ENCODE results near the gene NHS. TPM values are rescaled to one million over a fixed set of nuclear protein-coding genes. Genes with fewer than 3 reads are reported as not detected.

Gene NHS
- total and polyA plus RNA-seq, 2 of the 4 experiments (the other 2 are of a cell fraction) = 0.36 to 0.90 TPM

DNA sequence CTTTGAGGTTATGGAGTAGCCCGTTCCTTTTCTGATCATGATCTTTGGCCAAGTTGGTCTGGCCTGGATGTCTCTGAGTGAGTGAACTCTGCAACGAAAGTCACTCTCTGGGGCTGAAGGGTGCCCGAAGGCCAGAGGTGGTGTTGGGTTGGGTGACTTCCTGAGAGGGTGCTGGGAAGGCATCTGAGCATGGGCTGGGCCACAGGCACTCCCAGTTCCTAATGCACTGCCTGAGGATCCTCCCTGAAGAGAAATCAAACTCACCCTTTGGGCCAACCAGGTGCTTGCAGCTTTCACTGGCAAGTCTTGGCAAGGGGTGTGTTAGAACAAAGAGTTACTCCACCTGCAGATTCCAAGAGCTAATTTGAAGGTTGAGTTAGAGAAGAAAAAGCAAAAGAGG is 295.9 kb downstream of the NHS start:
- no peak overlapping the region for H4K91ac ChIP-seq (ENCODE audit: insufficient read depth, low read depth, low read length)
- CTCF ChIA-PET = no interaction called here

More for the DNA sequence above, 295.9 kb downstream of the NHS start:
- POLR2A ChIA-PET (ENCODE audit: unreplicated experiment) = no interaction called here
- Histone ChIP-seq H2AK9ac (replicated peaks; ENCODE audit: low read depth, low read length, poor library complexity) (no peak overlapping the region), H2BK120ac (ENCODE audit: low read depth, low read length) (no peak overlapping the region), H4K8ac (ENCODE audit: low read depth in 2 of 2, low read length in 2 of 2) (no peak overlapping the region), H4K5ac (ENCODE audit: low read depth, low read length) (no peak overlapping the region), H3K9me3 (ENCODE audit: control insufficient read depth, insufficient read depth, low read length) (no peaks in the 10 kb centered on the region), H2BK20ac (ENCODE audit: low read depth, low read length) (no peak overlapping the region), H3K79me1 (ENCODE audit: low read depth in 1 of 2, low read length in 2 of 2) (no peaks in the 10 kb centered on the region), H3K4ac (ENCODE audit: low read depth, low read length) (no peak overlapping the region), H3K4me2 (ENCODE audit: low read depth, low read length) (no peak overlapping the region), H3K23ac (ENCODE audit: low read depth, low read length) (no peak overlapping the region), H3K36me3 (ENCODE audit: control insufficient read depth, insufficient read depth, low read length) (no peaks in the 10 kb centered on the region), H4K20me1 (ENCODE audit: insufficient read depth, low read length) (no peaks in the 10 kb centered on the region), H3K18ac (ENCODE audit: low read depth, low read length) (no peak overlapping the region), H3K27me3 (ENCODE audit: control insufficient read depth, insufficient read depth, low read length) (peaks cover 2% of the 10 kb centered on the region), H2BK15ac (ENCODE audit: low read depth, low read length) (no peak overlapping the region), H3K14ac (replicated peaks; ENCODE audit: low read depth, low read length) (no peak overlapping the region), H3K4me3 (ENCODE audit: insufficient read depth, low read depth, low read length) (no peak overlapping the region), H3K9me1 (ENCODE audit: insufficient read depth, low read length) (no peaks in the 10 kb centered on the region), H2AFZ (replicated peaks; ENCODE audit: low read length, poor library complexity) (no peak overlapping the region), H3K56ac (ENCODE audit: extremely low read depth, insufficient read depth, low read length) (no peak overlapping the region), H3K9ac (ENCODE audit: low read depth, low read length) (no peak overlapping the region), H3K27ac (ENCODE audit: insufficient read depth, low read length) (no peak overlapping the region), H3K4me1 (ENCODE audit: control insufficient read depth, insufficient read depth, low read length) (no peaks in the 10 kb centered on the region), H2AK5ac (ENCODE audit: low read depth, low read length) (no peak overlapping the region), H2BK5ac (ENCODE audit: low read depth, low read length, poor library complexity, severe bottlenecking) (no peak overlapping the region)
- in situ Hi-C loops (cut with MboI; ENCODE audit: low sequenced_read_pairs) (no loop called here), dilution Hi-C loops (cut with HindIII; ENCODE audit: low sequenced_read_pairs, unreplicated experiment) (no loop called here), intact Hi-C loops (cut with micrococcal nuclease) (no loop called here)
- DNase-seq = no peak
- no CpG with 5 or more reads among the region's 3 CpGs for WGBS, 2 experiments (ENCODE audit: extremely low coverage in 2 of 2, insufficient read length in 1 of 2)
- BruUV-seq (replicated peaks) = no TSS peak
- TF ChIP-seq MXI1 (IDR thresholded peaks at IDR 0.05; ENCODE audit: borderline replicate concordance, low read depth, low read length) (no peak), BHLHE40 (IDR thresholded peaks at IDR 0.05; ENCODE audit: low read depth, low read length) (no peak), POLR2A (IDR thresholded peaks at IDR 0.05; ENCODE audit: low read depth, low read length) (no peak), MAZ (IDR thresholded peaks at IDR 0.05; ENCODE audit: borderline replicate concordance, low read depth, low read length) (no peak), SMC3 (IDR thresholded peaks at IDR 0.05; ENCODE audit: low read depth, low read length) (no peak), FOS (IDR thresholded peaks at IDR 0.05; ENCODE audit: low read depth, low read length) (no peak), RFX5 (IDR thresholded peaks at IDR 0.05; ENCODE audit: low read depth, low read length) (no peak), NFE2L2 (IDR thresholded peaks at IDR 0.05; ENCODE audit: low read depth, low read length) (no peak), CEBPB (IDR thresholded peaks at IDR 0.05; ENCODE audit: low read depth, low read length) (no peak), RCOR1 (IDR thresholded peaks at IDR 0.05; ENCODE audit: insufficient replicate concordance, low read length) (no peak), RAD21 (IDR thresholded peaks at IDR 0.05; ENCODE audit: low read length) (no peak), MAFK (IDR thresholded peaks at IDR 0.05; ENCODE audit: low read depth, low read length) (no peak), CHD1 (IDR thresholded peaks at IDR 0.05; ENCODE audit: low read depth, low read length) (no peak)
- TF ChIP-seq, protein P1, sequence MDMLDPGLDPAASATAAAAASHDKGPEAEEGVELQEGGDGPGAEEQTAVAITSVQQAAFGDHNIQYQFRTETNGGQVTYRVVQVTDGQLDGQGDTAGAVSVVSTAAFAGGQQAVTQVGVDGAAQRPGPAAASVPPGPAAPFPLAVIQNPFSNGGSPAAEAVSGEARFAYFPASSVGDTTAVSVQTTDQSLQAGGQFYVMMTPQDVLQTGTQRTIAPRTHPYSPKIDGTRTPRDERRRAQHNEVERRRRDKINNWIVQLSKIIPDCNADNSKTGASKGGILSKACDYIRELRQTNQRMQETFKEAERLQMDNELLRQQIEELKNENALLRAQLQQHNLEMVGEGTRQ (IDR thresholded peaks at IDR 0.05; ENCODE audit: low read depth, low read length) = no peak
- TF ChIP-seq, protein P2, sequence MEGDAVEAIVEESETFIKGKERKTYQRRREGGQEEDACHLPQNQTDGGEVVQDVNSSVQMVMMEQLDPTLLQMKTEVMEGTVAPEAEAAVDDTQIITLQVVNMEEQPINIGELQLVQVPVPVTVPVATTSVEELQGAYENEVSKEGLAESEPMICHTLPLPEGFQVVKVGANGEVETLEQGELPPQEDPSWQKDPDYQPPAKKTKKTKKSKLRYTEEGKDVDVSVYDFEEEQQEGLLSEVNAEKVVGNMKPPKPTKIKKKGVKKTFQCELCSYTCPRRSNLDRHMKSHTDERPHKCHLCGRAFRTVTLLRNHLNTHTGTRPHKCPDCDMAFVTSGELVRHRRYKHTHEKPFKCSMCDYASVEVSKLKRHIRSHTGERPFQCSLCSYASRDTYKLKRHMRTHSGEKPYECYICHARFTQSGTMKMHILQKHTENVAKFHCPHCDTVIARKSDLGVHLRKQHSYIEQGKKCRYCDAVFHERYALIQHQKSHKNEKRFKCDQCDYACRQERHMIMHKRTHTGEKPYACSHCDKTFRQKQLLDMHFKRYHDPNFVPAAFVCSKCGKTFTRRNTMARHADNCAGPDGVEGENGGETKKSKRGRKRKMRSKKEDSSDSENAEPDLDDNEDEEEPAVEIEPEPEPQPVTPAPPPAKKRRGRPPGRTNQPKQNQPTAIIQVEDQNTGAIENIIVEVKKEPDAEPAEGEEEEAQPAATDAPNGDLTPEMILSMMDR (conservative IDR thresholded peaks at IDR 0.05; ENCODE audit: low read depth, low read length) = no peak
- TF ChIP-seq, protein P3, sequence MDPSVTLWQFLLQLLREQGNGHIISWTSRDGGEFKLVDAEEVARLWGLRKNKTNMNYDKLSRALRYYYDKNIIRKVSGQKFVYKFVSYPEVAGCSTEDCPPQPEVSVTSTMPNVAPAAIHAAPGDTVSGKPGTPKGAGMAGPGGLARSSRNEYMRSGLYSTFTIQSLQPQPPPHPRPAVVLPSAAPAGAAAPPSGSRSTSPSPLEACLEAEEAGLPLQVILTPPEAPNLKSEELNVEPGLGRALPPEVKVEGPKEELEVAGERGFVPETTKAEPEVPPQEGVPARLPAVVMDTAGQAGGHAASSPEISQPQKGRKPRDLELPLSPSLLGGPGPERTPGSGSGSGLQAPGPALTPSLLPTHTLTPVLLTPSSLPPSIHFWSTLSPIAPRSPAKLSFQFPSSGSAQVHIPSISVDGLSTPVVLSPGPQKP (IDR thresholded peaks at IDR 0.05; ENCODE audit: borderline replicate concordance, low read depth, low read length) = no peak
- no peak for ATAC-seq (ENCODE audit: low read depth)
